ENCODE data around the gene CD72. TPM values are rescaled to one million over a fixed set of nuclear protein-coding genes. Genes with fewer than 3 reads are reported as not detected.
"Not testable (repeated sequence)": the region's sequence is repeated elsewhere in the genome, so short reads cannot be mapped to it uniquely, and the experiment has no call there.

Gene CD72
- total RNA-seq, 1 donor: 6.7 TPM

DNA sequence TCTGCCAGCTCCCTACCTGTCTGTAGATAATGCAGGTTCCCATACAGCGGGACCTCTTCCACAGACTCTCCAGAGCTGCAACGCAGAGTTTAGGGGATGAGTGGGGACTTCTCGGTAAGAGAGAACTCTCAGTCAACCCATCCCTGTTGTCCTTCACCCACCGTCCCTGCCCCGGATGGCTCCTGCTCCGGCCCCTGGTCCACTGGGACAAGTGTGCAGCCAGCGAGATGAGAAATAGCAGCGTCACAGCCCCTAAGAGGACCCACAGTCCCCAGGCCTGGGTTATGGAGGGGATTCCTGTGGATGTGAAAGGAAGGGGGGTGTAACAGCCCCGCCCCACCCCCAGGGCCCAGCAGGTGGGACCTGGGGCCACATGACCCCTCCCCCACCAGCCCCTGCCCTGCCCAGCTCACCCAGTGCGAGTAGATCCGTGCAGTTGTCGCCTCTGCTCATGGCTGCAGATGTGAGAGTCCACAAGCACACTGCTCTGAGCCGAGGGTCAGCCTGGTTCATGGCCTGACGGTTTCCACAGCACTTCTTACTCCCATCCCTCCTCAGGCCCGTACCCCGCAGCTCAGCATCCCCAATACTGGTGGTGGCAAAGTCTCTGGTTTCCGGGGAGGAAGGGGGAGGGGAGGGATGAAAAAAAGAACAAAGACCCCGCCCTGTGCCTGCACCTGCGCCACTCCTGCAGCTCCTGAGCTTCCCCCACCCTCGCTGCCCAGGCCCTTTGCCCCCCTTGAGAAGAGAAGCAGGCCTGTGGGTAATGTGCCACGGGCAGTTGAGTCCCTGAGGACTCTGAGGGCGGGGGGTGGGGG lies 32.3 kb upstream of the CD72 start, which contains the start of gene SIT1:
SIT1 (minus strand) TSS at position 591 of the 818 bp plus-strand sequence; CDS start at position 513, 78 bp downstream.
- no peak for DNase-seq (ENCODE audit: low read depth in 2 of 3, low spot score in 2 of 3)

DNA sequence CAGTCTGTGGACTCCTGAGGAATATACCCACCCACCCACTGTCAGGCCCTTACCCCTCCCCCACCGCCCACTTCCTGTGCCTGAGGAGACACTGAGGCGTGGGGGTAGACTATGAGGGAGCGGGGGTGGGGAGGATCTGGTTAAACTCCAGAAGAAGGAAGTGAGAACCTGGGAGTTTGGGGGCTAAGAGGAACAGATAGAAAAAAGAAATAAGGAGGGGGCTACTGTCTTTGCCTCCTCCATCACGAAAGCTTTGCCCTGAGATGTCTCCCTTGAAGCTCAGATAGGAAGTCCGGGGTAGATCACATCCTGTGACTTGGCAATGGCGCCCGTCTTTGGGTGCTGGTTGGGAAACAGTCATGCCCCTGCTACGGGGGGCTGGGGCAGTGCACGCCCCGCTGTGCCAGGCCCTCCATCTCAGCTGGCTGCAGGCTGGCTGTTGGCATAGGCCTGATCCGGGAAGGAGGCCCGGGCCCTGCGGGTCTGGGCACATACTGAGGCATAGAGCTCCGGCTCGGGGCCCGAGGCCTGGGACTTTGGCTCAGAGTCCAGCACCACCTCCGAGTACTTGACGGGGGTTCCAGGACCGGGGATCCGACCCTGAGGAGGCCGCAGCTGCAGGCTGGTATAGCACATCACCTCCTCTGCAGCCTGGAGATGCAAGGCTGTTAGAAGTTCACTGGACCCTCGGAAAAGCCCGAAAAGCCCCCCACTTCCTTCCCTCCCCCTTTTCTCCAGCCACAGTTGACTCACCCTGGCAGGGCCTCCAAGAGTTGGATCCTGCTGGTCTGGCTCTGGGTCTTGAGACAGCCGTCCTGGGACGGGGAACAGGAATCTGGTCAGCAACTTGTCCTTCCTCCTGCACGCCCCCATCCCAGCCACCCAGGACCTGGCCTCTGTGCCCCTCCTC lies 31.5 kb upstream of the CD72 start:
- no peak for DNase-seq (ENCODE audit: low read depth in 2 of 3, low spot score in 2 of 3)

DNA sequence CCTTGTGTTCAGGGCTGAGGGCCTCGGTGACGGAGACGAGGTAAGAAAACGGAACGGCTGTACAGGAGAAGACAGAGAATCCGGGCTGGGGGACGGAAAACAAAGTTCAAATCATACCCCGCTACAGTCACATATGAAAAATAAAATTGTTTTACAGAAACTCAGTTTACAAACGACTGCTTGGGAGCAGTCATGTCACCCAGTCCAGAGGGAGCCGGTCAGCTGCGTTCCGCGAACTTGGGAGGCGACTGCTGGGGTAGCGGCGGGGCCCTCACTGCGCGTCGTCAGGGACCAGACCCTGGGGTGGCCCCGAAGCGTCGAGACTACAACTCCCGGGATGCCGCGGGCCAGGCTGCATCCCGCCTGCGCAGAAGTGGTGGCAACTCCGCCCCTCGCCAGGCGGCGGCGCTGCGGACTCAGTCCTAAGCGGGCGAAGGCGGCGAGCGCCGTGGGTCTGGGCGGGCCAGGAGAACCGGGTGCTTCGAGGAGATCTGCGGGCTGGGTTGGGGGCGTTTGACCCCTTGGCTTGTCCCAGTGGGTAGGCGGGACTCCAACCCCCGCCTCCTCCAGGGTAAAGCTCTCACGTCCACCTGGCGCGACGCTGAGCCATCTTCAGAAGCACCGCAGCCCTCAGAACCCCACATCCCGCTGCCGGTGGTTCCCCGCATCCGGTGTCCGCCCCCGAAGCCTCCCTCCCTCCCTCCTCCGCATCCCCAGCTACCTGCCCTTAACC lies 28.5 kb upstream of the CD72 start:
- DNase-seq (ENCODE audit: low read depth in 2 of 3, low spot score in 2 of 3): peak; percentile 89 to 94 (median 90)

DNA sequence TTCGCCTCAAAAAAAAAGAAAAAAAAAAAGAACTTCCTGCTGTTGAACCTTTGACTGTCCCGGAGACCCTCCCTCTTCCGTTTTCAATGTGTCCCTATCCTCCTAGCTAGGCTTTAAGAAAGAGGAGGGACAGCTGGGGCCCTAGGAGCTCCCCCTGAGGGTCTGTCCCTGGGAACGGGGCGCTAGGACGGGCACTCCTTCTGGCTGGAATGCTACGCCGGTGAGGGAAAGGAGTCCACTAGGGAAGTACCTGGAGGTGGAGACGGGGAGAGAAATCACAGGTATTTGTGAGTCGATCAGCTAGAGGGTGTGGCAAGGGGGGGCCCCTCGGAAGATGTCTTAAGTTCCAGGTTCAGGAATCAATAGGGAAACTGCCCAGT lies 27.9 kb upstream of the CD72 start:
- peak in 1 of 3 donors; percentile 40 for DNase-seq (ENCODE audit: low read depth in 2 of 3, low spot score in 2 of 3)

DNA sequence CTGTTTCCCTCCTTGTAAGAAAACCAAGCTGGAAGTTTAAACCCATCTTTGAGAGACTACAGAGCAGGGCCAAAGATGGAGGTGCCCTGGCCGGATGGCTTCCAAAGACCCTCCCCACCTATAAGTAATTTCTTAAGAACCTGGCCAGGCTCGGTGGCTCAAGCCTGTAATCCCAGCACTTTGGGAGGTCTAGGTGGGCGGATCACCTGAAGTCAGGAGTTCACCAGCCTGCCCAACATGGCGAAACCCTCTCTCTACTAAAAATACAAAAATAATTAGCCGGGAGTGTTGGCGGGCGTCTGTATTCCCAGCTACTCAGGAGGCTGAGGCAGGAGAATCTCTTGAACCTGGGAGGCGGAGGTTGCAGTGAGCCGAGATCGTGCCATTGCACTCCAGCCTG lies 27.5 kb upstream of the CD72 start:
- DNase-seq (ENCODE audit: low read depth in 2 of 3, low spot score in 2 of 3): not testable (repeated sequence)

DNA sequence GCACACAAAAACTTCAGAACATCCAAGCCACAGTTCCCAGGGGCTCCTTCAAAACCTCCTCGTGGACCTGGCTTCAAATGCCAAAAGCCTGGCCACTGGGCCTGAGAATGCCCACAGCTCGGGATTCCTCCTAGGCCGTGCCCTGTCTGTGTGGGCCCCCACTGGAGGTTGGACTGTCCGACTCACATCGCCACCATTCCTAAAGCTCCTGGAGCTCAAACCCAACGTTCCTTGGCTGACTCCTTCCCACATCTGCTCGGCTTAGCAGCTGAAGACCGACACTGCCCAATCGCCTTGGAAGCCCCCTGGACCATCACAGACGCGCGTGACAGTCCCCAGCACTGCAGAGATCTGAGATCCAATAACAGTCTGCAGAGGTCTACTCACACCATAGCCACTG lies 24.8 kb upstream of the CD72 start:
- DNase-seq (ENCODE audit: low read depth in 2 of 3, low spot score in 2 of 3): no peak

DNA sequence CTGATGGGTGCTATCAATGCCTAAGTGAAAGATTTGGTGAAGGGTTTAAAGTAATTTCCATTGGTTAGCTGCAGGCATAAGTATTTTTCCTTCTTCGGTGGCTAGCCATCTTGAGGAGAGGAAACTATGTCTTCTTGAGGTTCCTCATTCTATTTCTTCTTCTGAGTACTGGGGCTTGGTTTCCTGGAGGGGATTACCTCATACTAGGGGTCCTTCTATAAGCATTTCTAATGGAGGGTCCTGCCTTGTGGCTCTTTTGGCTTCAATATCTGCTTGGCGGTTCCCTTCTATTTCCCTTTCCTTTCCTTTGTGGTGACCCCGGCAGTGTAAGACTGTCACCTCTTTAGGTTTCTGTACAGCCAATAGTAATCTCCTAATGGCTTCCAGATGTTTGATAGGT lies 23.3 kb upstream of the CD72 start:
- DNase-seq (ENCODE audit: low read depth in 2 of 3, low spot score in 2 of 3): not testable (repeated sequence)

DNA sequence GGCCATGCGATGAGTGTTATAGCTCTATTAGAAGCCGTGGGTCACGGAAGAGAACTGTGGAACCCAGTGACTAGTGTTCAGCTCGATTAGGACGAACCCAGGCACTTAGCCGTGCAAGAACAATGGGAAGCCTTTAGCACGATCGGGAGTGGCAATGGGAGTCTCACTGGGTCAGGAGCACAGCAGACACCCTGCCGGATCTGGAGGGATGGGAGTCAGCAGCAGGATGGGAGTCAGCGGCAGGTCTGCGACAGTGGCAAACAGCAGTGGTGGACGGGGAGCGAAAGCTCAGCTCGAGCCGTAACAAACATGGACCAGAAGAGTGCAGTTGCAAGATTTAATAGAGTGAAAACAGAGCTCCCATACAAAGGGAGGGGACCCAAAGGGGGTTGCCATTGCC lies 22.2 kb upstream of the CD72 start:
- not testable (repeated sequence) for DNase-seq (ENCODE audit: low read depth in 2 of 3, low spot score in 2 of 3)

DNA sequence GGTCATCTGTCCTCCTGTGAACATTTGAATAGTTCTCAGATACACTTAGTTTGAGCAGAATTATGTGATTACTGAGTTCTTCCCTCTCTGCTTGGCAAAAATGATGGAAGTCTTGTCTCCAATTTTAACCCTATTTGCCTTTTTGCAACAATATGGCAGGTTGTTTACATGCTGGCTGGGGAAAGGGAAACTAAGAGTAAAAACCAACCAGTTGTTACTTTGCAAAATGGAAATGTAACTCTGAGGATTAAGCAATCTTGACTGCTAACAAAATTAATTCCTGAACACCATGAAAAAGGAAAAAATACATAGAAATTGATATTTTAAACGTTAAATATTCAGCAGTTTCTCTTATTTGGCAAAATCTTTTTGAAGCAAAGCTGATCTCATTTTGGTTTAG lies 21.4 kb upstream of the CD72 start:
- no peak for DNase-seq (ENCODE audit: low read depth in 2 of 3, low spot score in 2 of 3)

DNA sequence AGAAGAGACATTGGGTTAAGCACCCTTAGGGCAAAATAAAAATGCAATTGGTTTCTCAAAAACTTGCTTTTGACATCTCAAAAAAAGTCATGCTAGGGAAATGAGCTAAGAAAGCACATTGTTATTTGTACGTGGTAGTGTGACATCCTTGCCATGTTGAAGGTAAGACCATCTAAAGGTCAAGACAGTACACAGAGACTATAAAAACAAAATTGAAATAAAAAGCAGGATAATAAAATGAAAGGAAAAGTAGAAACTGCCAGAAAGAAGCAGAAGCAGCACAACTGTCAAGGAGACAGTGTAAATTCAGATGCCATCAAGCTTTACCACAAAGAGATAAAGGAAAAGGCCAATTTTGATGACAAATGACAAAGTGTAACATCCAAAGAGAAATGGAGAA lies 21.0 kb upstream of the CD72 start:
- DNase-seq (ENCODE audit: low read depth in 2 of 3, low spot score in 2 of 3): not testable (repeated sequence)

DNA sequence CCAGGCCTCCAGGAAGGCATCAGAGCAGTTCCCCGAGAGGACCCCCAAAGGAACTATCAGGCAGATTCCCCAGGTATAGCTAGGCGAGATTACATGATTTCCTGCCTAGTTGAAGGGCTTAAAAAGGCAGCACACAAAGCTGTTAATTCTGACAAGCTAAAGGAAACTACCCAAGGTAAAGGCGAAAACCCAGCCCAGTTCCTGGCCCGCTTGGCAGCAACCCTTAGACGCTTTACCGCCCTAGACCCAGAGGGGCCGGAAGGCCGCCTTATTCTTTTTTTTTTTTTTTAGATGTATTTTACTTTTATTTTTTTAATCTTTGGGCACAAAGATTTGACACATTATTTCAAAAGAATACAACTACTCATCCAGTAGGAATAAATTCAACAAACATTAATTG lies 20.5 kb upstream of the CD72 start:
- peak in 1 of 3 donors; percentile 35 for DNase-seq (ENCODE audit: low read depth in 2 of 3, low spot score in 2 of 3)

DNA sequence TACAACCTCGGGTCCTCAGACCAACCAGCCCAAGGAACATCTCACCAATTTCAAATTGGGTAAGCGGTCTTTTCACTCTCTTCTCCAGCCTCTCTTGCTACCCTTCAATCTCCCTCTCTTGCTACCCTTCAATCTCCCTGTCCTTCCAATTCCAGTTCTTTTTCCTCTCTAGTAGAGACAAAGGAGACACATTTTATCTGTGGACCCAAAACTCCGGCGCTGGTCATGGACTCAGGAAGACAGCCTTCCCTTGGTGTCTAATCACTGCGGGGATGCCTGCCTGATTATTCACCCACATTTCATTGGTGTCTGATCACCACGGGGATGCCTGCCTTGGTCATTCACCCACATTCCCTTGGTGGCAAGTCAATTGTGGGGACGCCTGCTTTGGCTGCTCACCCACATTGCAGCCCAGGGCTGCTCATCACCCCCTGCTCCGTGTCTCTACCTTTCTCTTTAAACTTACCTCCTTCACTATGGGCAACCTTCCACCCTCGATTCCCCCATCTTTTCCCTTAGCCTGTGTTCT lies 19.3 kb upstream of the CD72 start:
- DNase-seq (ENCODE audit: low read depth in 2 of 3, low spot score in 2 of 3): not testable (repeated sequence)

DNA sequence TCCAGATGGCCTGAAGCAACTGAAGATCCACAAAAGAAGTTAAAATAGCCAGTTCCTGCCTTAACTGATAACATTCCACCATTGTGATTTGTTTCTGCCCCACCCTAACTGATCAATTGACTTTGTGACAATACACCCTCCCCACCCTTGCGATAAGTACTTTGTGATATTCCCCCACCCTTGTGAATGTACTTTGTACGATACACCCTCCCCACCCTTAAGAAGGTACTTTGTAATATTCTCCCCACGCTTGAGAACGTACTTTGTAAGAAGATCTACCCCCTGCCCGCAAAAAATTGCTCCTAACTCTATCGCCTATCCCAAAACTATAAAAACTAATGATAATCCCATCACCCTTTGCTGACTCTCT lies 18.6 kb upstream of the CD72 start:
- not testable (repeated sequence) for DNase-seq (ENCODE audit: low read depth in 2 of 3, low spot score in 2 of 3)

DNA sequence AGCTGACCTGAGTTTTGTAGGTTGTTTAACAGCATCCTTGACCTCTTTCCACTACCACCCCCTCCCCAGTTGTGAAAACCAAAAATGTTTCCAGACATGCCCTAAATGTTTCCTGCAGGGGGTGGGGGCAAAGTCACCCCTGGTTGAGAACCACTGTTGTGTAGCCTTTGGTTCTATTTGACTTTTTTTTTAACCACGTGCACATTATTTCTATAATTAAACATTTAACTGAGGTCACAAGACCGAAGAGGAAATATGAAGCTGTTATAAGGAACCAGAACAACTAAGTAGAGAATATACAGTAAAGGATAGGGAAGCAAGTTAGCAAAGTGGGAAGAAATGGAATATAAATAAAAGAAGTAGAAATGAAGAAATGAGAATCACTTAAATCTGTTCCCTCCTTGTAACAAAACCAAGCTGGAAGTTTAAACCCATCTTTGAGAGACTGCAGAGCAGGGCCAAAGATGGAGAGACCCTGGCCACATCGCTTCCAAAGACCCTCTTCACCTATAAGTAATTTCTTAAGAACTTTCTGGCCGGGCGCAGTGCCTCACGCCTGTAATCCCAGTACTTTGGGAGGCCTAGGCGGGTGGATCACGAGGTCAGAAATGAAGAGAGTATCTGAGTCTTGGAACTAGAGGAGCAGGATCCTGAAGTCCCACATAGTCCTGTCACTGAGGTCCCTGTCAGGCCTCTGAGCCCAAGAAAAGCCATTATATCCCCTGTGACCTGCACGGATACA lies 18.1 kb upstream of the CD72 start:
- no peak for DNase-seq (ENCODE audit: low read depth in 2 of 3, low spot score in 2 of 3)

DNA sequence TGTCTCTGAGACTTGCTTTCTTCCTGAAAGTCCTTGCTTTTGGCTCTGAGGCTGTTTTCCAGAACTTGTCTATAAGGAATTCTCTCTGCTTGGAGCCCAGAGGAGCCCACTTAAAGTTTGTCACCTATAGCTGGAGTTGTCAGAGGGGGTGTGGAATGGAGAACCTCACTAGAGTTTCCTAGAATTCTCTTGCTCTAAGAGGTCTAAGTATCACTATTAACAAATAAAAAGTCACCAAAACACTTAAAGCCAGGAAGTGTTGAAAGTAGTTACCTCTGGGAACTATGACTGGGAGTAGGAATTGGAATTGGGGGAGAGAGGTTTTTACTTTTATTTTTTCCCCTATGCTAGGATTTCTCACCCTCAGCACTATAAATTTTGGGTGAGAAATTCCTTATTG lies 17.5 kb upstream of the CD72 start:
- DNase-seq (ENCODE audit: low read depth in 2 of 3, low spot score in 2 of 3): no peak

DNA sequence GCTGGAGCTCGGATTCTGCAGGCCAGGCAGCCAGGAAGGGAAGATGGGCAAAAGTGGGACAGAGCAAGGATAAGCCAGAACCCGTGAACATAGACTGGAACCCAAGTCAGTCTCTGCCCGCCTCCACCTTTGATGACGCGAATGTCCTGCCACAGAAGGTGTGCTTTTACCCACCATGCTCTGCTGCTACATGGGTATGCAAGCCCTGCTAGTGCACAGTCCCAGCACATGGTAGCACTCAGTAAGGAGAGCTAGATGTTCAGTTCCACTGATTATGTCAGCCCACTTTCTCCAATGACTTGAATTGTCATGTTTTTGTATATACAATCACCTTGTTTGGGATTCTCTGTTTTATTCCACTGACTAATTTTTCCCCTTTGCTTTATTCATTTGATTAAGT lies 11.4 kb upstream of the CD72 start:
- no peak for DNase-seq (ENCODE audit: low read depth in 2 of 3, low spot score in 2 of 3)

DNA sequence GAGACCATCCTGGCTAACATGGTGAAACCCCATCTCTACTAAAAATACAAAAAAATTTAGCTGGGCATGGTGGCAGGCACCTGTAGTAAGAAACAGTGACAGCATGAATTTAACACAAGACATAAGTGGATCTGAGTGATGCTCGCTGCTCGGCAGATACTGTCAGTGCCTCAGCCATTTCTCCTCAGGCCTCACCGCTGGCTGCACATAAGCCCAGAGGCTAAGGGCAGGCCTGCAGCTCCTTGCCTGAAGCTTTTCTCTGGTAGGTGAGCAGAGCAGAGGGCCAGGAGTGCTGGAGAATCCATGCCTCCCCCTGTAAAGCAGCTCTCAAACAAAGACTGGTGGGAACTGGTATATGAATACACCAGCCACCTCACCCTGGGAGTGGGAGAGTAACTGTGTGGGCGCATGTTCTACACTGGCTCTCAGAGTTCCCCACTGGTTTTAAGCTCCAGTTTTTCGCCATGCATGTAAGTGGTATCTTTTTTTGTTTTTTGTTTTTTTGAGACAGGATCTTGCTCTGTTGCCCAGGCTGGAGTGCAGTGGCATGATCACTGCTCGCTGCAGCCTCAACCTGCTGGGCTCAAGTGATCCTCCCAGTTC lies 10.3 kb upstream of the CD72 start:
- DNase-seq (ENCODE audit: low read depth in 2 of 3, low spot score in 2 of 3): no peak

DNA sequence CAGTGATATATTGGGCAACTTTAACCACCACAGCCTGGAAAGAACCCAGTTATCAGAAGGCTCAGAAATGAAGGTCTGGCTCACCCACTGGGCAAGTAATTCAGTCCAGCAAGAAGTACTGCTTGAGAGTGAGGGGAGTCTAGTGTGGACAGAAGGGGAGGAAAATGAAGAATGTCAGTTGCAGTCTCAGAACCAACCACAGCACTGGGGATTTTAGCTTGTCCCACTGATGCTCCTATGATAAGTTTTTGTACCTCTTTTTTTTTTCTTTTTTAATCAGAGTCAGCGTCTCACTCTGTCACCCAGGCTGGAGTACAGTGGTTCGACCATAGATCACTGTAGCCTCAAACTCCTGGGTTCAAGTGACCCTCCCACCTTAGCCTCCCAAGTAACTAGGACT lies 9.4 kb upstream of the CD72 start:
- no peak for DNase-seq (ENCODE audit: low read depth in 2 of 3, low spot score in 2 of 3)

DNA sequence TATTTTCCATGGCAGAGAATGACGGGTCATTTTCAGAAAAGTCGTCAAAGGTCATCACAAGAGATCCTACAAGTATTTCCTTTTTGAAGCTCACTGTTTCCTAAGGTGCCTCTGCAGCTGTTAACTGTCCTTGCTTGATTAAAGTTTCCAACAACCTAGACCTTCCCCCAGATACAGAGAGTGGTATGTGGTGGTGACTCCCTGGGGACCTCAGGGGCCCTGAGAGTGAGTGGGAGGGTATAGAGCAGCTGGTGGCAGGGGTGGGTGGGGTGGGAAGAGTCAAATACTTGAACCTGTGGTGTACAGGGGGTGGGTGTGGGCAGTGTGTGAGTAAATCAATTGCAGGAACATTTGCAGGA lies 1.6 kb upstream of the CD72 start:
- DNase-seq (ENCODE audit: low read depth in 2 of 3, low spot score in 2 of 3): peak in 1 of 3 donors; percentile 45
